Neural progenitor cell (in vitro differentiated cells): ENCODE measurements around the gene ENO3.

Experiments used
- CTCF ChIP-seq: fragments of 200-600 bp; sonication (generic); IDR thresholded peaks from 2 replicates; pipeline ENCODE4 v1.5.1; 2017; ENCODE audit warnings: antibody characterized with exemption, mild to moderate bottlenecking
- EZH2 ChIP-seq: fragments of 200-600 bp; sonication (generic); IDR thresholded peaks from 2 replicates; pipeline ENCODE4 v1.6.1; 2017; ENCODE audit warnings: antibody characterized with exemption, mild to moderate bottlenecking, moderate library complexity
- EZH2phosphoT487 ChIP-seq: fragments of 200-600 bp; sonication (generic); IDR thresholded peaks from 2 replicates; pipeline ENCODE4 v1.6.1; 2017; ENCODE audit warnings: antibody characterized with exemption

GRCh38 chr17:4948166-4948930 lies 2.6 kb upstream of the ENO3 start, which contains the start of gene PFN1:
- TF ChIP-seq CTCF (no peak), EZH2 (no peak), EZH2phosphoT487 (no peak)
